PC-3 (cell line): ENCODE results near the gene SLC12A8. TPM values are rescaled to one million over a fixed set of nuclear protein-coding genes. Genes with fewer than 3 reads are reported as not detected.

Experiments
- ATAC-seq: fragments of 200-7000 bp; cut with Tn5 transposase; 2 replicates; pipeline ENCODE4 v1.9.1; 2020; ENCODE audit warnings: mild to moderate bottlenecking, moderate library complexity
- BruUV-seq: library from RNA; stranded (reverse); fragments of 400-500 nt; replicated peaks from 2 replicates; lab custom pipeline; 2021; lab: Mats Ljungman, UMichigan
- CTCF ChIA-PET: fragments of 300-600 bp; sonication (Branson Sonifier 250); formaldehyde crosslinking; loops from one replicate; lab custom pipeline; 2022; ENCODE audit warnings: antibody characterized with exemption; lab: Charles Lee
- POLR2A ChIA-PET: fragments of 300-600 bp; sonication (Branson Sonifier 250); formaldehyde crosslinking; loops from one replicate; lab custom pipeline; 2022; ENCODE audit warnings: antibody characterized with exemption; ENCODE audit not compliant: unreplicated experiment; lab: Charles Lee
- DNase-seq: peaks from one replicate; pipeline ENCODE4 v3.0.0-alpha.2; 2015
- H2AFZ ChIP-seq: fragments of 300-600 bp; sonication (generic); 2 replicates; pipeline ENCODE4 v1.6.0; 2016; ENCODE audit warnings: antibody characterized with exemption, low read length
- H3F3A ChIP-seq: fragments of 300-600 bp; sonication (generic); one replicate; pipeline ENCODE4 v1.6.0; 2017; ENCODE audit warnings: antibody characterized with exemption, low read length, control low read depth, mild to moderate bottlenecking; ENCODE audit not compliant: unreplicated experiment
- H3K27ac ChIP-seq: fragments of 300-600 bp; sonication (generic); 2 replicates; pipeline ENCODE4 v1.5.1; 2016; ENCODE audit warnings: mild to moderate bottlenecking, low read length
- H3K27me3 ChIP-seq: fragments of 300-600 bp; sonication (generic); 2 replicates; pipeline ENCODE4 v1.6.1; 2016; ENCODE audit warnings: low read length, mixed read lengths
- H3K36me3 ChIP-seq: fragments of 300-600 bp; sonication (generic); 2 replicates; pipeline ENCODE4 v1.6.1; 2016; ENCODE audit warnings: low read depth, mixed run types, low read length, mixed read lengths
- H3K4me1 ChIP-seq: fragments of 300-600 bp; sonication (generic); 2 replicates; pipeline ENCODE4 v1.5.1; 2016; ENCODE audit warnings: low read length; ENCODE audit not compliant: insufficient read depth
- H3K4me2 ChIP-seq: fragments of 300-600 bp; sonication (generic); 2 replicates; pipeline ENCODE4 v1.6.0; 2016; ENCODE audit warnings: low read length
- H3K4me3 ChIP-seq: fragments of 300-600 bp; sonication (generic); 2 replicates; pipeline ENCODE4 v1.5.1; 2016; ENCODE audit warnings: mild to moderate bottlenecking, low read length, mixed read lengths
- H3K79me2 ChIP-seq: fragments of 300-600 bp; sonication (generic); 2 replicates; pipeline ENCODE4 v1.6.1; 2017; ENCODE audit warnings: low read length, mixed read lengths
- H3K9ac ChIP-seq: fragments of 300-600 bp; sonication (generic); 2 replicates; pipeline ENCODE4 v1.6.0; 2016; ENCODE audit warnings: mild to moderate bottlenecking, low read length
- H3K9me2 ChIP-seq: fragments of 300-600 bp; sonication (generic); replicated peaks from 2 replicates; pipeline ENCODE4 v1.6.1; 2016; ENCODE audit warnings: mixed run types, low read length, mixed read lengths
- H3K9me3 ChIP-seq: fragments of 300-600 bp; sonication (generic); 2 replicates; pipeline ENCODE4 v1.6.1; 2016; ENCODE audit warnings: low read length, mixed read lengths
- H4K20me1 ChIP-seq: fragments of 300-600 bp; sonication (generic); 2 replicates; pipeline ENCODE4 v1.6.1; 2016; ENCODE audit warnings: low read length, mixed read lengths
- CTCF ChIP-seq: fragments of 300-600 bp; sonication (generic); conservative IDR thresholded peaks from 2 replicates; pipeline ENCODE4 v1.5.1; 2017; ENCODE audit warnings: antibody characterized with exemption, low read depth, mild to moderate bottlenecking, low read length
- EZH2 ChIP-seq: fragments of 300-600 bp; sonication (generic); IDR thresholded peaks from one replicate; pipeline ENCODE4 v1.6.1; 2017; ENCODE audit warnings: antibody characterized with exemption, mild to moderate bottlenecking, low read length; ENCODE audit not compliant: unreplicated experiment
- EZH2phosphoT487 ChIP-seq: fragments of 300-600 bp; sonication (generic); IDR thresholded peaks from 2 replicates; pipeline ENCODE4 v1.6.1; 2018; ENCODE audit warnings: mild to moderate bottlenecking, antibody characterized with exemption, low read length, borderline replicate concordance
- intact Hi-C: fragments of 100-400 bp; cut with micrococcal nuclease; formaldehyde crosslinking; loops from 2 replicates; pipeline ENCODE4 v1.9.0; 2023
- total RNA-seq: library from RNA; depleted of rRNA; stranded (reverse); fragments of >200 nt; gene quantifications from 2 replicates; pipeline ENCODE4 v1.2.3, GENCODE V29; 2014

Gene SLC12A8
- total RNA-seq, 1 experiment from 2014 or later = 11.0 TPM

GRCh38 chr3:125206934-125207333 lies 5.6 kb downstream of the SLC12A8 start:
- CTCF ChIA-PET = no interaction called here
- no peak overlapping the region for H2AFZ ChIP-seq
- no peaks in the 10 kb centered on the region for H3F3A ChIP-seq
- H3K9me2 ChIP-seq = no peaks in the 10 kb centered on the region
- H3K4me3 ChIP-seq = no peak overlapping the region
- intact Hi-C loops = no loop called here
- POLR2A ChIA-PET = no interaction called here
- DNase-seq (no peak), ATAC-seq (no peak)
- H3K4me1 ChIP-seq = peaks cover 18% of the 10 kb centered on the region
- no peak overlapping the region for H3K9ac ChIP-seq
- H3K27ac ChIP-seq = no peak overlapping the region
- H3K36me3 ChIP-seq = no peaks in the 10 kb centered on the region; the same call in 1 of the 2 replicates
- H3K27me3 ChIP-seq = no peaks in the 10 kb centered on the region
- peaks cover 9% of the 10 kb centered on the region; the same call in 1 of the 2 replicates for H3K79me2 ChIP-seq
- TF ChIP-seq CTCF (no peak), EZH2phosphoT487 (no peak), EZH2 (no peak)
- H3K9me3 ChIP-seq = no peaks in the 10 kb centered on the region
- H3K4me2 ChIP-seq = no peak overlapping the region
- no peaks in the 10 kb centered on the region for H4K20me1 ChIP-seq
- BruUV-seq = no TSS peak

DNA sequence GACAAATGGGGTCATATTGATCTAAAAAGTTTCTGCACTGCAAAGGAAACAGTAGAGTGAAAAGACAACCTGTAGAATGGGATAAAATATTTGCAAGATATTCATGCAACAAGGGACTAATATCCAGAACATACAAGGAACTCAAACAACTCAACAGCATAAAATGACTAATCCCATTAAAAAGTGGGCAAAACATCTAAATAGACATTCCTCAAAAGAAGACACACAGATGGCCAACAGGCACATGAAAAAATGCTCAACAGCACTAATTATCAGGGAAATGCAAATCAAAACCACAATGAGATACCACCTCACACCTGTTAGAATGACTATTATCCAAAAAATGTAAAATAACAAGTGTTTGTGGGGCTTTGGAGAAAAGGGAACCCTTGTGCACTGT lies 8.8 kb downstream of the SLC12A8 start:
- DNase-seq = no peak
- no peaks in the 10 kb centered on the region for H3K9me3 ChIP-seq
- H3K27ac ChIP-seq = no peak overlapping the region
- no peaks in the 10 kb centered on the region for H3F3A ChIP-seq
- H2AFZ ChIP-seq = no peak overlapping the region
- intact Hi-C loops = loop anchor here (2.0 to 5.0 kb wide), 3 partner anchors 96 to 276 kb away; no protein-coding TSS in a partner anchor
- no peak for ATAC-seq
- no peak overlapping the region for H3K4me3 ChIP-seq
- no peak overlapping the region for H3K4me2 ChIP-seq
- H3K79me2 ChIP-seq = no peaks in the 10 kb centered on the region
- H3K36me3 ChIP-seq = no peaks in the 10 kb centered on the region
- no peaks in the 10 kb centered on the region for H3K27me3 ChIP-seq
- no TSS peak for BruUV-seq
- no peaks in the 10 kb centered on the region for H3K9me2 ChIP-seq
- CTCF ChIA-PET = no interaction called here
- POLR2A ChIA-PET = no interaction called here
- TF ChIP-seq EZH2phosphoT487 = no peak
- no peak for TF ChIP-seq CTCF
- no peak for TF ChIP-seq EZH2
- peaks cover 8% of the 10 kb centered on the region for H3K4me1 ChIP-seq
- no peak overlapping the region for H3K9ac ChIP-seq
- no peaks in the 10 kb centered on the region for H4K20me1 ChIP-seq

GRCh38 chr3:125202197-125202596 lies 10.4 kb downstream of the SLC12A8 start:
- TF ChIP-seq EZH2phosphoT487 = no peak
- TF ChIP-seq CTCF = peak; percentile 58
- TF ChIP-seq EZH2 = no peak
- Histone ChIP-seq H3K9ac (no peak overlapping the region), H3K27me3 (no peaks in the 10 kb centered on the region), H3K79me2 (no peaks in the 10 kb centered on the region), H3K4me3 (no peak overlapping the region), H3K4me1 (no peaks in the 10 kb centered on the region), H3F3A (no peaks in the 10 kb centered on the region), H4K20me1 (no peaks in the 10 kb centered on the region), H3K27ac (no peak overlapping the region), H3K36me3 (no peaks in the 10 kb centered on the region), H3K4me2 (no peak overlapping the region), H2AFZ (no peak overlapping the region), H3K9me2 (no peaks in the 10 kb centered on the region), H3K9me3 (no peaks in the 10 kb centered on the region)
- CTCF ChIA-PET = interaction anchor here (0.5 kb wide), 1 partner anchor 215 kb away, joined by 4 read pairs; no protein-coding TSS in a partner anchor
- POLR2A ChIA-PET = no interaction called here
- DNase-seq (peak; percentile 47), ATAC-seq (peak; percentile 72)
- BruUV-seq = no TSS peak
- intact Hi-C loops = loop anchor here (1.0 to 5.0 kb wide), 4 partner anchors 95 to 275 kb away; no protein-coding TSS in a partner anchor
